Frontal cortex (tissue), 4 donors: ENCODE data around the gene HS6ST1. TPM values are rescaled to one million over a fixed set of nuclear protein-coding genes. Genes with fewer than 3 reads are reported as not detected.

Experiments
- DNase-seq, 2 donors: peaks; one replicate each; pipeline ENCODE4 v3.0.0; 2012; ENCODE audit warnings: low spot score in 2 of 2
- FAIRE-seq: peaks from 2 replicates; lab custom pipeline; 2012; peaks lifted over from hg19 to GRCh38; lab: Jason Lieb, UNC
- total RNA-seq: library from RNA; depleted of rRNA; stranded (reverse); fragments of >200 nt; gene quantifications from one replicate; pipeline ENCODE4 v1.2.3, GENCODE V29; 2014
- donor health status: control.
- donor health status: control.
- donor health status: control.

The HS6ST1 gene, protein sequence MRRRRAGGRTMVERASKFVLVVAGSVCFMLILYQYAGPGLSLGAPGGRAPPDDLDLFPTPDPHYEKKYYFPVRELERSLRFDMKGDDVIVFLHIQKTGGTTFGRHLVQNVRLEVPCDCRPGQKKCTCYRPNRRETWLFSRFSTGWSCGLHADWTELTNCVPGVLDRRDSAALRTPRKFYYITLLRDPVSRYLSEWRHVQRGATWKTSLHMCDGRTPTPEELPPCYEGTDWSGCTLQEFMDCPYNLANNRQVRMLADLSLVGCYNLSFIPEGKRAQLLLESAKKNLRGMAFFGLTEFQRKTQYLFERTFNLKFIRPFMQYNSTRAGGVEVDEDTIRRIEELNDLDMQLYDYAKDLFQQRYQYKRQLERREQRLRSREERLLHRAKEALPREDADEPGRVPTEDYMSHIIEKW
- 51.8 TPM for total RNA-seq

DNA sequence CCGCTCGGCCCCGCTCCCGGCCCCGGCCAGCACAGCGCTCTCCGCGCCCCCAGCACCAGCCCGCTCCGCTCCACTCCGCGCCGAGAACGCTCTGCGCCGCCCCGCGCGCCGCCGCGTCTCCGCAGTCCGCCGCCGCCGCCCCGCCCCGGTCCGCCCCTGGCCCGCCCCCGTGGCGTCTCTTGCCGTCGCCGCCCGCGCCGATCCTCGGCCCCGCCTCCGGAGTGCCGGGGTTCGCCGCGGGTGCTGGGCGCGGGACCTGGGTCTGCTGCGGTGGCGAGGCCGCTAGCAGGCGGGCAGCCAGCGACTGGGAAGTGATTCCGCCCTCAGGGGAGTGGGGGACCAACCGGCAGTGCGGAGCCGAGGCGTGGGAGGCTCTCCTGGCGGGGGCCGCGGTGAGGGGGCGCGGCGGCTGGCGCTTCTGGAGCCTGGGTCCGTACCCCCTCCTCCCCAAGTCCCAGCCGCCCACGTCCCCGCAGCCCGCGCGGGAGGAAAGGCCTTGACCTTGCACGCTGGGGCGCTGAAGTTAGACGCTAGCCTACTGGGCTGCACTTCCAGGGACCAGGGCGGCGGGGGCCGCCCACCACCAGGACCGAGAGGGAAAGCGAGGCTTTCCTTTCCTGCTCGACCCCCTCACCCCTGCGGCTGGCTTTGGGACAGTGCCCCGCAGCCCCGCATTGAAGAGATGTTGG is at the start of gene HS6ST1:
Gene HS6ST1 (minus strand): TSS at position 93 of the 689 bp plus-strand sequence. CDS start 305 bp downstream, outside the sequence.
- FAIRE-seq (no peak), DNase-seq (peak; percentile 95 to 97)

DNA sequence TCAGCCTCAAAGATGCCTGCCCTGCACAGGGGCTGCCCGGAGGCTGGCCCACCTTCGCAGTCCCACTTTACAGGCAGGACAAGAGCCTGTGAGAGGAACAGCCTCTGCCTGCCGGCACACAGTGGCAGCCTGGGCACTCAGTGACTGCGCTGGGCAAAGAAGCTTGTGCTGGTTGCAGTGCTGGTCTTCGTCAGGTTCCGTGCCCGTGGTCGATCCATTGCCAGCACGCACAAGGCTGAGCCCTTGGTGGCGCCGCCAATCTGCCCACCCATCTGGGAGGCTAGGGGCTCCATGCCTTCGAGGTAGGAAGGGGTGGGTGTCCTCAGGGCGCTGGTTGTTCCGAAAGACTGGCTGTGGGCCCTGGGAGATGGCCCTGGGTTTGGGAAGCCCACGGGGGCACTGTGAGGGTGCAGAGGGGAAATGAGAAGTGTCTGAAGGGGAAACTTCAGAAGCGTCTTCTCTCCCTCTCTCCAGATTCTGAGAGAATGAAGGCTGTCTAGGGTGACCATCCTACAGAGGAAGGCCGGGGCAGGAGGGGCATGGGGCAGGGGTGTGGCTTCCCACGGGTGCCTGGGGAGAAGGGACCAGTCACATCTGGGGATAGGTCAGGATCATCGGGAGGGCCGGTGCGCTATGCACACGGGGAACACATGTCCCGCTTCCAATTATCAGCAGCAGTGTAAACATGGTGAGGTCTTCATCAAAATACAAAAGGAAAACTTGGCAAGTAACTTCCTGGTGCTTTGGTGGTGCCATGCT is 49.1 kb upstream of the HS6ST1 start:
- FAIRE-seq (no peak), DNase-seq (no peak)

DNA sequence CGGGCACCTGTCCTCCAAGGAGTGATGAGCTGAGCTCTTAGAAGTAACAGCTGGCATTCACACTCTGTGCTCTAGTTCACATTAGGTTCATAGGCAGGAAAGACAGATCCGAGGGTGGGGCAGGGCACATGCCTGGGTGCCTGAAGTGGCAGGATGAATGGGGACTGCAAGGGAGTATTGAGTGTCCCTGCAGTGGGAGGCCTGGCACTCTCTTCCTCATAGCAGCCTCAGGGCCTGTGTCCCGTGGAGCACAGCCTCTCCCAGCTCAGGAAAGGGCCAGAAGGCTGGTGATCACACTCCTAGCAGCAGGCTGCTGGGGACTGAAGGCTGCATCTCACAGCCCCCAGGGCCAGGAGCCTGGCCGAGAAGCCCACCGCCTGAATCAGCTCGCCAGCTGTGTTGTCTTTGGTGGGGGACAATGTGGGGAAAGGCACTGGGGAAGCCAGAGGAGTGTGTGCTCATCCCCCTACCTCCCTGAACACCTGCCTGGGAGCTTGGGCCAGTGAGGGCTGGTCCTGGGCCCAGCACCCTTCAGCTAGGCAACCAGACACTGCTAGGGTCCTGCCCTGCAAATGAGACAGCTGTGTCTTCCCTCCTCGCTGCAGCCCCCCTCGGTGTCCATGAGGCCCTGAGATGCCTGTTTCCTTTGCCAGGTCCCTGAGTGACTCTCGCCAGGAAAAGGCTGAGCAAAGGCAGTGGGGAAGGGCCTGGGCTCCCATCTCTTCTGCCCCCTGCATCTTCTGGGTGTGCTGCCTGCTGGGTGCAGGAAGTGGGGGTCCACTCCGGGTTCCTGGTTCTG is 48.2 kb upstream of the HS6ST1 start:
- FAIRE-seq: no peak

GRCh38 chr2:128365217-128365905 is 46.7 kb upstream of the HS6ST1 start:
- DNase-seq (no peak), FAIRE-seq (no peak)

More for the DNA sequence above, 48.2 kb upstream of the HS6ST1 start:
- DNase-seq: no peak

GRCh38 chr2:128364441-128364911 is 45.8 kb upstream of the HS6ST1 start:
- FAIRE-seq (no peak), DNase-seq (no peak)

- FAIRE-seq (no peak), DNase-seq (no peak)
Observed at GRCh38 chr2:128363934-128364361, 45.3 kb upstream of the HS6ST1 start.

DNA sequence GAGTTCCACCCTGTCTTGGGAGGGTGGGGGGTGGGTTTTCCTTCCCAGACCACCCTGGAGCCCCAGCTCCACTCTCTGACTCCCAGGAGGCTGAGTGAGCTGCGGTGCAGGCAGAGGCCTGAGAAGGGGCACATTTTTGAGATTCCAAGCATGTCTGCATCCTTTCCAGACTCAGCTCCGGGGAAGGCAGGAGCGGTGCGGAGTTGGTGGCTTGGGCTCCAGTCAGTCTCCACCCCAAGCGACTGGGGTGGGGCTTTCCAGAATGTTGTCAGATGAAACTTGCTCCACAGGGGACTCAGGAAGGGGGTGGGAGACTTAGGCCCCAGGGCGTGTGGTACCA is 44.2 kb upstream of the HS6ST1 start:
- no peak for DNase-seq
- no peak for FAIRE-seq

GRCh38 chr2:128362176-128362888 is 43.7 kb upstream of the HS6ST1 start:
- FAIRE-seq (no peak), DNase-seq (no peak)

DNA sequence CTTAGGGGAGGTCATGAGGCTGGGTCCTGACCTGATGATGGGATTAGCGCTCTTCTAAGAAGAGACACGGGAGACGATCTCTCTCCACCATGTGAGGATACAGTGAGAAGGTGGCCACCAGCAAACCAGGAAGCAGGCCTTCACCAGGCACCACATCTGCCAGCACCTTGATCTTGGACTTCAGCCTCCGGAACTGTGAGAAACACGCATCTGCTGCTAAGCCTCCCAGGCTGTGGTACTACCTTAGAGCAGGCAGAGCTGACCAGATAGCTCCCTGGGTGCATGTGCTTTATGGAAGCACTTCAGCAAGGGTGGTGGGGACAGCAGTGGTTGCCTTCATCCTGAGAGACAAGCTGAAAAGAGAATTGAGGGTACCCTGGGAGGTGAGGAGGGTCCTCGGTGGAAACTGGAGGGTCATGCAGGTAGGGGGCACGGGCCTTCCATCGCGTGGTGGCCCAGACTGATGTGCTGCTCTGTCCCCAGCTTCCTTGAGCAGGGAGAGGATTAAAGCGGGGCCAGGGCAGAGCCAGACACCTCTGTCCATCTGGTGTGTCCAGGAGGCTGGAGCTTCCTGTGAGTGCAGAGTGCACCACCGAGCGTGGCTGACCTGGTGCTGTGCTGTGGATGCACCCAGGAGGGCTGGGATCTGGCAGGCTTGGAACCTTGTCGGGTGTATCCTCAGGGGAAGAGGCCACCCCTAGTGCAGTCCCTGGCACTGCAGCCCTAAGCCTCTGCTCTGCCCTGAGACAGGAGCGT is 42.9 kb upstream of the HS6ST1 start:
- FAIRE-seq (no peak), DNase-seq (no peak)

GRCh38 chr2:128360711-128361110 is 42.0 kb upstream of the HS6ST1 start:
- FAIRE-seq (no peak), DNase-seq (no peak)

GRCh38 chr2:128359841-128360240 is 41.2 kb upstream of the HS6ST1 start:
- FAIRE-seq (no peak), DNase-seq (no peak)

DNA sequence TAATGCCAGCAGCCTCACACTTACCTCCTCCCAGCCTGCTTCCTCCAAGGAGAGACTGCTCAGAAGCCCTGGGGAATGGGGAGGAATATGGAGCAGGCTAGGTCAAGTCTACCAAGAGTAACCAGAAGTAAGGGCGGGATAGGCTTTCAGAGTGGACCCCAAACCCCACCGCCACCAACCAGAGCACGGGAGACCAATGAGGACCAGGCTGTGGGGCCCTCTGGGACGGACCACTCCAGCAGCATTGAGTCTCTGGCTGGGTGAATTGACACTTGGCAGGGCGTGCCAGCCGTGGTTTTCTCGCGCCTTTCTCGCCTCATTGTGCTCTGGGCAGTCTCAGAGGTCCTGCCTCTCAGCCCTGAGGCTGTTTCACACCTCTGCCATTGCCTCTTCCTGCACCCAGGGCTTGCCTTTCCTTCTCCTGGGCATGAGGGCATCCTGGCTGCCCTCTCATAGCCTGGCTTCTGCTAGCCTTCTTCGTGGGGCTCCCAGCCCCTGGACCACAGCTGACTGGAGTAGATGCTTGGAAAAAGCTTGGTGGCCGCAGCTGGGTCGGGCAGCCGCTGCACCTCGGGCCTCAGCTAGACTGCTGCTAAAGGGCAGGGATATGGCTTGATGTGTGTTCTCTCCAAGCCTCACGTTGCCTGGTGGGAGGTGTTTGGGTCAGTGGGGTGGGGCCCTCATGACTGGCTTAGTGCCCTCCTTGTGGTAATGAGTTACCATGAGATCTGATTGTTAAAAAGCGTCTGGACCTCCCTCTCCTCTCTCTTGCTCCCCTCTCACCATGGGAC is 40.5 kb upstream of the HS6ST1 start:
- DNase-seq: no peak
- FAIRE-seq: no peak

DNA sequence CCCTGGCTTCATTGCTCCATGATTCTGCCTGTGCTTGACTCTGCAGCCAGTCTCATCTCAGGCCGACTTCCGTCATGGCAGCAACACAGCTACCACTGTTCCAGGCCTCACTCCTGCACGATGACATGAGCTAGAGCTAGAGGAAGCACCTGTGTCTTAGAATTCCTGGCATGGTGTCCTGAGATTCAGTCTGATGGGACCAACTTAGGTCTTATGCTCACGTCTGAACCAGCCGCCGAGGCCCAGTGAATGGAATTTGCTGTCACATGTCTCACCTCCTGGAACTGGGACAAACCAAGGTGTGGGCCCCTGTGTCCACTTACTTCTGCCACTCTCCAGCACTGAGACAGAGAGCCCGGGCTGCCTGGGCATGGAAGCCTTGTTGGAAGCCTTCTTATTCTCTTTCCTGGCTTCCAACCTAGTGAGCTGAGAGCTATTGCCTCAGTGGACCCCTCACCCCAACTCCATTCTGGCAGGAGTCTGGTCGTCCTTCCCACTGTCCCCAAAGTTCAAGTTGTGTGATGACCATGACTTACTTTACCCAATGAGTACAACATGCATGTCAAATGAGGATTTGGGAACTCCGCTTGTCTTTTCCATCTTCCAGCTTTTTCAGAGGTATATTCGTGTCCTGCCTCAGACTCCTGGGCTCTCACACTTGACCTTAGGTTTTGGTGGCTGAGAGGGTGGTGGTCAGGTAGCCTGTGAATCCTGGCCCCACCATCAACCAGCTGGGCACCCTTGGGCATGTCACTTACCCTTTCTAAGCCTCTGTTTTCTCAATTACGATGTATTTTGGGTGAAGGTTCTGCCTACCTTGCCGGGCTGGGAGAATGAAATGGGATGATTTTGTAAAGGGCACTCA is 39.1 kb upstream of the HS6ST1 start:
- FAIRE-seq: no peak

DNA sequence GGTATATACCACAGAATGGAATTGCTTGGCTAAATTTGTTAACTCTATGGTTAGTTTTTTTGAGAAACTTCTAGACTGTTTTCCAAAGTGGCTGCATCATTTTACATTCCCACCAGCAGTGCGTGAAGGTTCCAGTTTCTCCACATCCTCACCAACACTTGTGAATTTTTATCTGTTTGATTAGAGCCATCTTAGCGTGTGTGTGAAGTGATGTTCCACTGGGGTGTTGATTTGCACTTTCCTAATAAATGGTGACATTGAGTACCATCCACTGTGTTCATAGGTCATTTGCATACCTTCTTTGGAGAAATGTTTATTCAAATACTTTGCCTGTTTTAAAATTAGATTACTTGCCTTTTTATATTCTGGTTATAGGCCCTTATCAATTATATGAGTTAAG is 37.5 kb upstream of the HS6ST1 start:
- FAIRE-seq (no peak), DNase-seq (no peak)

More for the DNA sequence above, 39.1 kb upstream of the HS6ST1 start:
- DNase-seq: no peak

DNA sequence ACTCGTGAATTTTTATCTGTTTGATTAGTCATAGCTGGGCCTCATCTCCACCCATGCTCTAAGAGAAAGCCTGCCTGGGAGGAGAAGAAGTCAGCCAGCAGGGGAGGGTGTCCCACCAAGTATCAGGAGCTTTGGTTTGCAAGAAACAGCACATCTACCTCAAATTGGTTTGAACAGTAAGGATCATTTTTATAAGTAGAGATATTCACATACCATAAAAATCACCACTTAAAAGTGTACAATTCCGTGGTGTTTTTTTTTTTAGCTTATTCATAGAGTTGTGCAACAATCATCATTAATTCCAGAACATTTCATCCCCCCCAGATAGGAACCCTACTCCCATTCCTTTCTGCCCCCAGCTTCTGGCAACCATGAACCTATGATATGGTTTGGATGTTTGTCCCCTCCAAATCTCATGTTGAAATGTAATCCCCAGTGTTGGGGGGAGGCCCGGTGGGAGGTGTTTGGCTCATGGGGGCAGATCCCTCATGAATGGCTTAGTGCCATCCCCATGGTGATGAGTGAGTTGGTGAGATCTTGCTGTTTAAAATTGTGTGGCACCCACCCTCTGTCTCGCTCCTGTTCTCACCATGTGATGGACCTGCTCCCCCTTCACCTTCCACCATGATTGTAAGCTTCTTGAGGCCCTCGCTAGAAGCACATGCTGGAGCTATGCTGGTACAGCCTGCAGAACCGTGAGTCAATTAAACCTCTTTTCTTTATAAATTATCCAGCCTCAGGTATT is 36.2 kb upstream of the HS6ST1 start:
- DNase-seq (no peak), FAIRE-seq (no peak)
